GM15510 (cell line): Measurements from ENCODE around the gene NF1.

ENCODE experiments used
- POLR2A ChIP-seq: IDR thresholded peaks from 3 replicates; pipeline ENCODE4 v1.6.1; 2011; ENCODE audit warnings: borderline replicate concordance; ENCODE audit not compliant: insufficient read length; ENCODE audit errors: extremely low read depth

NF1 gene

DNA sequence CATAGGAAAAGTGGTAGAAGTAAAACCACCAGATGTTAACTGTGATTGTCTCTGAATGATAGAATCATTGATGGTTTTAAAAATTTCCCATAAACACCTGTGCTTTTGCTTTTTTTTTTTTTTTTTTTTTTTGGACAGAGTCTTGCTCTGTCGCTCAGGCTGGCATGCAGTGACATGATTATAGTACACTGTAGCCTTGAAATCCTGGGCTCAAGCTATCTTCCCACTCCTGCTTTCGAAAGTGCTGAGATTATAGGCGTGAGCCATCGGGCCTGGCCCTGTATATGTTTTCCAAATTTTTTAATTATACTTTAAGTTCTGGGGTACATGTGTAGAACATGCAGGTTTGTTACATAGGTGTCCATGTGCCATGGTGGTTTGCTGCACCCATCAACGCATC, 80.5 kb downstream of the NF1 start:
- TF ChIP-seq POLR2A = no peak

DNA sequence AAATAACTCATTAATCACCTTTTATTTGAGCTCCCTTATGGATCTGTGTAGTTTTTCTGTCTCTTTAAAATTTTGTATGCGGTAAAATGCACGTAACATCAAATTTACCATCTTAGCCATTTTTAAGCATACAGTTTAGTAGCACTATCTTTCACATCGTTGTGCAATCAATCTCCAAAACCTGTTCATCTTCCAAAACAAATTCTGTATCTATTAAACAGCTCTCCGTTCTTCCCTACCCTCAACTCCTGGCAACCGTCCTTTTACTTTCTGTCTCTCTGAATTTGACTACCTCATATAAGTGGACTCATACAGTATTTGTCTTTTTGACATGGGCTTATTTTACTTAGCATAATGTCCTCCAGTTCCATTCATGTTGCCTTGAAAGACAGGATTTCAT, 100.5 kb downstream of the NF1 start:
- TF ChIP-seq POLR2A = no peak

DNA sequence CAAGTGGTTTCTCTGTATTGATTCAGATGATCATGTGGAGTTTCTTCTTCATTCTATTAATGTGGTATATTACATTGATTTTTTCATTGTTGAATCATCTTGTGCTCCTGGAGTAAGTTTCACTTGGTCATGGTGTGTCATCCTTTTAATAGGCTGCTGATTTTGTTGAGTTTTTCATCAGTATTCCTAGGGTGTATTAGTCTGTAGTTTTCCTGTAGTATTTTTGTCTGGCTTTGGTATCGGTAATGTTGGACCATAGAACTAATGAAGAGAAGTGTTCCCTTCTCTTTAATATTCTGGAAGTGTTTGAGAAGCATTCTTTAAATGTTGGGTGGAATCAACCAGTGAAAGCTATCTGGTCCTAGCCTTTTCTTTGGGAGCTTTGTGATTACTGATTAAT, 103.2 kb downstream of the NF1 start:
- TF ChIP-seq POLR2A = no peak

DNA sequence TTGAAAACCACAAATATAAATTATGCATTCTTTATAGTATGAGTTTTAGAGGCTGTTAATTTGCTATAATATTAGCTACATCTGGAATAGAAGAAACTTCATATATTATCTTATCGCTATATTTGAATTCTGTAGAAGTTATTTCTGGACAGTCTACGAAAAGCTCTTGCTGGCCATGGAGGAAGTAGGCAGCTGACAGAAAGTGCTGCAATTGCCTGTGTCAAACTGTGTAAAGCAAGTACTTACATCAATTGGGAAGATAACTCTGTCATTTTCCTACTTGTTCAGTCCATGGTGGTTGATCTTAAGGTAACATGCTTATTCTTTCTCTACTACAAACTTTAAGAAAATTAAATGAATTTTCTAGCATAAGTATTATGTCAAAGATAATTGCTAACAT, 105.5 kb downstream of the NF1 start:
- TF ChIP-seq POLR2A = no peak

DNA sequence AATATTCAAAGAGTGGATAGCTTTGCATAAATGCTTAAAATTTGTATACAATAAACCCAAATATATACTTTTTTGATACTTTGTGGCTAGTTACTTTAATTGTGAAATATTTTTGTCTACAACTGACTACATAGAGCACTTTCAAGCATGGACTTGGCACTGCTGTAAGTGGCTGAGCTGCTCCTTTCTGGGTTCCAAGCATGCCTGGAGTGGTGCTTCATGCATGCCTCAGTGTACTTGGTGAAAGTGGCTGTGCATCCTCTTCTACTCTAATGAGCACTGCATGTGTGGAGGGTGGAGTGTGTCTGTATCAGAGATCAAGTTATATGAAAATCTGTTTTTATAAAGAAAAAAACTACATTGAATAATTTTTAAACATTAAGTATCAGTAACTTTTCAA, 108.2 kb downstream of the NF1 start:
- TF ChIP-seq POLR2A = no peak

DNA sequence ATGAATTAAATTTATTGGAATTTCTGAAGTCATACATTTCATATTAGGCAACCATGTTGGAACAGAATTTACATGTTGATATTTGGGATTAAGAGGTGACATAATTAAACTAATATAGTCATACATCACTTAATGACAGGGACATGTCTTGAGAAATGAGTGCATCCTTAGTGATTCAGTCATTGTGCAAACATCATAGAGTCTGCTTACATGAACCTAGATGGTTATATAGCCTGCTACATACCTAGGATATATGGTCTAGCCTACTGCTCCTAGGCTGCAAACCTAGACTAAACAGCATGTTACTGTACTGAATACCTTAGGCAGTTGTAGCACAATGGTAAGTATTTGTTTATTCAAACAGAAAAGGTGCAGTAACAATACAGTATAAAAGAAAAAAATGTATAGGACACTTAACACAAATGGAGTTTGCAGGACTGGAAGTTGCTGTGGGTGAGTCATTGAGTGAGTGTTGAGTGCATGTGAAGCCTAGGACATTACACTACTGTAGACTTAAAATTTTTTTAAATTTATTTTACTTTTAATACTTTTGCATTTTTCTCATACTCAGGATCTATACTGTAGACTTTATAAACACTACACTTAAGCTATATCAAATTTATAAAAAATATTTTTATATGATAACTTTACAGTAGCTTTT, 116.7 kb downstream of the NF1 start:
- TF ChIP-seq POLR2A = no peak

DNA sequence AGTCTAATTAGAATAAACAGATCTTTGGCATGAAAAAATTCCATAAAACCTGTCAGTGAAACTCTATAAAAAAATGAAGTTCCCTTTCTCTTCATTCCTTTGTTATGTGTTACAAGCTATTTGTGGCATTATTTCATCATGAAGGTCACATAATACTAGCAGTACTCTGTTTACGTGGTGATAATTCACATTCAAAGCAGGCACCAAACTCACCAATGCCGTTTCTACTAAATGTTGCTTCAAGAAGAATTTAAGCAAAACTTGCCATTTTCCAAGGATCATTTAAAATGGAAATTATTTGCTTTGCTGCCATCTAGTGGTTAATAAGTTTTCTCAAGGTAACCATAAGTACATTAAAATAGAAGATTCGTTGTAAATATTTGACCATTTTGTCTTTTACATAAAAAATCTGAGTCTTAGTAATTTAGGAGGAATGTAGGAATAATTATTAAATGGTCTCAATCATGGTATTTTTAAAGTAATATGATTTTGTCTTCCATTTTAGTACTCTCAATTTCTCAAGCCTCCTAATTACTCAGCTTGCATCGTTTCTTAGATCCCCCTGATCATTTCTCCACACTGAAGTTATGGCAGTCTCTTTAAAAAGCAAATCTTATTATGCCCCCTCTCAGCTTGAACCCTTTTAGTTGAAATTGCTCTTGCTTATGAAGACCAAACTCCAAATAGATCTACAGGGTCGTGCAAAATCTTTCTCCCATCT, 121.4 kb downstream of the NF1 start:
- TF ChIP-seq POLR2A = no peak

DNA sequence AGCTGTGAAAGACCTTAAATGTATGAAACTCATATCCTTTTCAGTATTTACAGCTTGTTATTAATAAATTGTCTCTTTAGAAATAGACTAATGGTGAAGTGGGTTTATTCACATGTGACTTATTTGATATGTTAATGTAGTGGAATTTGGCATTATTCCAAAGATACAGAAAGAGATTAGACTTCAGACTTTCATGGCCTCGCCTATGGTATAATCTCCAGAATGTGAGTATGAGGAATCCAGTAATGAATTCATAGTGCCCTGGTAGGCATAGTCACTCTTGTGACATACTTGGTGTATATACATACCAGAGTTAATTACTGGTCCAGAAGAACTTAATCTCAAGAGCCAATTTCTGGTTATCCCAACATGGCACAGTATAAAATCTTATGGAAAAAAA, 129.6 kb downstream of the NF1 start:
- no peak for TF ChIP-seq POLR2A

DNA sequence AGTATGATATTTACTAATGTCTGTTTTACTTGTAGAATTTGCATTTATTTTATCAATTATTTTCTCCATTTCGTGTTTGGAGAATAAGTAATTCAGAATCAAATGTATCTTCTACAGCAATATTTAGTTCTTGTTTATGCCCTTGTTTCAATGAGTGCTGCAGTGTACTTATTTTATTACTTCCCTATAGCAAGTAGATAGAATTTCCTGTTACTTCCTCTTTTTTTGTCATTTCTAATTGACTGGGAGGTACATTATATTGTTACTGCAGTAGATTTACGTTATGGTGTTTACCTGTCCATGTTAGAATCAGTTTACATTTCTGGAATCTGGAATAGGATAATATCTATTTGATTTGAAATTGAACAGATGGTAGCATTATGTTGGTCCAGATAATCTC, 131.1 kb downstream of the NF1 start:
- no peak for TF ChIP-seq POLR2A

DNA sequence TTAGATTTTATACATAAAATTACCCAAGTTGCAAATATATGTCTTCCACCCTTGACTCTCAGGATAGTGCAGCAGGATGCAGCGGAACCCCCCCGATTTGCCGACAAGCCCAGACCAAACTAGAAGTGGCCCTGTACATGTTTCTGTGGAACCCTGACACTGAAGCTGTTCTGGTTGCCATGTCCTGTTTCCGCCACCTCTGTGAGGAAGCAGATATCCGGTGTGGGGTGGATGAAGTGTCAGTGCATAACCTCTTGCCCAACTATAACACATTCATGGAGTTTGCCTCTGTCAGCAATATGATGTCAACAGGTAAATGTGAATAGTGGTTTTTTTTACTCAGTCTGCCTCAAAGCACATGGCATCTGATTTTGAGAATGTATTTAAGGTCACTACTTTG, 131.6 kb downstream of the NF1 start:
- TF ChIP-seq POLR2A = no peak

DNA sequence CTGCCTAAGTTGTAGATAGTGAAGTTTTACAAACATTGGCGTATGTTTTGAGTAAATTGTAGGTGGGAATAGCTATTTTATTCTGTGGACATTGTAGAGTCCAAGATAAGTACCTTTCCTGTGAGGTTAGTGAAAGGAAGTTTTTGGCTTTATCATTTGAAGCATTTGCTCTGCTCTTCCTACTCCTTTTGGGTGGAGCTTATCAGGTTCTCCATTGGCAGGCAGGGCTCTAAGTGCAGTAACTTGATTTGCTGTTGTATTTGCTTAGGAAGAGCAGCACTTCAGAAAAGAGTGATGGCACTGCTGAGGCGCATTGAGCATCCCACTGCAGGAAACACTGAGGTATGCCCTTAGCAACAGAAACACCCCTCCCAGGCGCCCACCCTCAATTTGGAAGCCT, 132.2 kb downstream of the NF1 start:
- no peak for TF ChIP-seq POLR2A

DNA sequence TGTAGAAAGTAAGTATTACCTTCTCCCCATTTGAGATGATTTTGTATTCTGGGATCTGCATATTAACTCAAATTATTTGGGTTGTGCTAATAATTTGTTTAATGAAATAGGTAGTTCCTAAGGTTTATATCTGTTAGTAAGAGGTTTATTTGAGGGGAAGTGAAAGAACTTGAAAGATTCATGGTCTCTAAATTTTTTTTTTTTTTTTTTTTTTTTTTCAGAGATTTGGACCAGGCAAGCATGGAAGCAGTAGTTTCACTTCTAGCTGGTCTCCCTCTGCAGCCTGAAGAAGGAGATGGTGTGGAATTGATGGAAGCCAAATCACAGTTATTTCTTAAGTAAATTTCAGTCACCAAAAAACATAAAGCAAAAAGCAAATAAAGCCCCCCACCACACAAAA, 137.1 kb downstream of the NF1 start:
- TF ChIP-seq POLR2A = no peak

DNA sequence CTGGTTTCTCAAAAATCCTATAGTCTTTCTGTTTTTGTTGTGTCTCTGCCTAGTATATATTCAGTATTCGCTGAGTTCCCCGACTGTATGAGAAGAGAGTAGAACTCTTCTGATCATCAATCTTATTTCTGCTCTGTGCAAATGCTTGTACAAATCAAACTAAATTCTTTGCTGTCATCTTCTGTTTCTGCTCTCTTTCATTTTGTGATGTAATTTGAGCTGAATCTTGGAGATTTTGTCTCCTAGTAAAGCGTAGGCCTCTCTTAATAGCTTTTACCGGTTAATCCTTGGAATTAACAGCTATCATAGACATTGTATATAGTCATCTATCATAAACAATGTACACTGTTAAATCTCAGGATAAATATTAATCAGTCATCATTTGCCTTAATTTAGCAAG, 140.3 kb downstream of the NF1 start:
- TF ChIP-seq POLR2A = no peak

DNA sequence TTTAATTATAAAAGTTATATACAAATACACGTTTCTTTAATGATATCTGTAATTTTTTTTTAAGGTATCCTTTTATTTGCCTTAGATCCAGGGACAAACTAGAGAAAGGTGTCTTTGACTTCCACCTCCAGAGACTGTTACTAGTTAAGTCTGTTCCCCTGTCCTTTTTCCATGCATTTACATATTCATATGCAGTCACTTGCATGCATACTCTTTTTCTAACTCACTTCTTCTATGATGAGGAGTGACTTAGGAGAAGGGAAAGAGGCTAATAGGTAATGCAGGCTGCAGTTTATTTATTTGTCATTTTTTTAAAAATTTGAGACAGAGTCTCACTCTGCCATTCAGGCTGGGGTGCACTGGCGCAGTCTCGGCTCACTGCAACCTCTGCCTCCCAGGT, 141.4 kb downstream of the NF1 start:
- TF ChIP-seq POLR2A = no peak

DNA sequence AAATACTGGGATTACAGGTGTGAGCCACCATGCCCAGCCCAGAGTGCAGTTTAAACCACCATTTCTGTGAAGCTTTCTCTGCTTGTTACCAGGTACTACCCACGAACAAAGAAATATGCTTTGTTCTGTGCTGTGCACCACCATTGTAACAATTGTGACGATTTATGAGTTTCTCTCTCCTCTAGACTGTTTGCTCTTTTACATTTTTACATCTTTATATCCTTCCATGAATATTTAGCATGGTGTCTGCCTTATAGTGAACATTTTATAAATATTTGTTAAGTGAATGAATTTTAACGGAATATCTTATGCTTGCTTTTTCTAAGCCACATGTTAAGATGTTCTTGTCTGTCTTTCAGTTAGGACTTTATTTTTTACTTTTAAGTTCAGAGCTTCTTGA, 141.9 kb downstream of the NF1 start:
- no peak for TF ChIP-seq POLR2A

DNA sequence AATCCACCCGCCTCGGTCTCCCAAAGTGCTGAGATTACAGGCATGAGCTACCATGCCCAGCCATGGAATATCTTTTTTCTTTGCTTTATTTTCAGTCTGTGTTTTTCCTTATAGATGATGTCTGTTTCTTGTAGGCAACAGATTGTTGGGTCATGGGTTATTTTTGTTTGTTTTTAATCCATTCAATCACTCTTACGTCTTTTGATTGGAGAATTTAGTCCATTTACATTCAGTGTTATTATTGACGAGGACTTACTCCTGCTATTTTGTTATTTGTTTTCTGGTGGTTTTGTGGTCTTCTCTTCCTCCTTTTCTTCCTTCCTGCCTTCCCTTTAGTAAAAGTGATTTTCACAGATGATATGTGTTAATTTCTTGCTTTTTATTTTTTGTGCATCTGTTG, 146.3 kb downstream of the NF1 start:
- no peak for TF ChIP-seq POLR2A
